GM23338 (cell line): ENCODE measurements around the gene ULK4.

Experiments used
- CREB1 ChIP-seq: fragments of 250-450 bp; sonication (Bioruptor Pico); IDR thresholded peaks from 2 replicates; pipeline ENCODE4 v1.5.0; 2020; ENCODE audit warnings: low read depth, mild to moderate bottlenecking, moderate library complexity
- CTCF ChIP-seq, 2 experiments: fragments of 200-600 bp in 1 of 2; sonication (generic) in 1 of 2; conservative IDR thresholded peaks; 2 replicates each; pipeline versions ENCODE4 v1.5.1 to v1.6.1; 2016 to 2017; ENCODE audit warnings: antibody characterized with exemption in 2 of 2, low read depth in 2 of 2, mild to moderate bottlenecking in 2 of 2, moderate library complexity in 1 of 2
- ETS1 ChIP-seq: IDR thresholded peaks from 2 replicates; pipeline ENCODE4 v1.6.1; 2016; ENCODE audit warnings: antibody characterized with exemption
- EZH2 ChIP-seq: fragments of 200-600 bp; sonication (generic); IDR thresholded peaks from one replicate; pipeline ENCODE4 v1.8.0; 2017; ENCODE audit warnings: antibody characterized with exemption, mild to moderate bottlenecking, low read depth; ENCODE audit not compliant: unreplicated experiment
- EZH2phosphoT487 ChIP-seq: fragments of 200-600 bp; sonication (generic); IDR thresholded peaks from one replicate; pipeline ENCODE4 v1.8.1; 2018; ENCODE audit warnings: antibody characterized with exemption; ENCODE audit not compliant: unreplicated experiment
- JUNB ChIP-seq: IDR thresholded peaks from one replicate; pipeline ENCODE4 v1.6.1; 2016; ENCODE audit warnings: antibody characterized with exemption; ENCODE audit not compliant: unreplicated experiment
- NANOG ChIP-seq: IDR thresholded peaks from 2 replicates; pipeline ENCODE4 v1.6.1; 2016; ENCODE audit warnings: antibody characterized with exemption, borderline replicate concordance
- POLR2AphosphoS5 ChIP-seq: IDR thresholded peaks from 2 replicates; pipeline ENCODE4 v1.6.1; 2016; ENCODE audit warnings: antibody characterized with exemption, low read depth
- REST ChIP-seq: IDR thresholded peaks from one replicate; pipeline ENCODE4 v1.6.1; 2018; ENCODE audit warnings: antibody characterized with exemption; ENCODE audit not compliant: unreplicated experiment
- STAT1 ChIP-seq: IDR thresholded peaks from one replicate; pipeline ENCODE4 v1.6.1; 2016; ENCODE audit warnings: antibody characterized with exemption; ENCODE audit not compliant: unreplicated experiment
- ZNF114 ChIP-seq: fragments of 250-450 bp; sonication (Bioruptor Pico); IDR thresholded peaks from 2 replicates; pipeline ENCODE4 v1.5.0; 2020; ENCODE audit warnings: mild to moderate bottlenecking, moderate library complexity
- ZNF331 ChIP-seq: fragments of 250-450 bp; sonication (Bioruptor Pico); IDR thresholded peaks from 2 replicates; pipeline ENCODE4 v1.5.0; 2020; ENCODE audit warnings: low read depth, mild to moderate bottlenecking, moderate library complexity
- ZNF462 ChIP-seq: fragments of 250-450 bp; sonication (Bioruptor Pico); IDR thresholded peaks from 2 replicates; pipeline ENCODE4 v1.5.0; 2020; ENCODE audit warnings: mild to moderate bottlenecking, moderate library complexity

- TF ChIP-seq EZH2phosphoT487 = no peak
- TF ChIP-seq POLR2AphosphoS5 = no peak
- TF ChIP-seq REST = no peak
- no peak for TF ChIP-seq EZH2
- TF ChIP-seq CTCF (conservative IDR thresholded peaks at IDR 0.05; ENCODE audit: low read depth in 2 of 2) = no peak
- TF ChIP-seq JUNB = no peak
- TF ChIP-seq CREB1 (CRISPR knock-in tag) = no peak
- no peak for TF ChIP-seq NANOG
- TF ChIP-seq ETS1 = no peak
- TF ChIP-seq ZNF114 (CRISPR knock-in tag) = no peak
- no peak for TF ChIP-seq STAT1
- TF ChIP-seq ZNF331 (CRISPR knock-in tag) = no peak
- no peak for TF ChIP-seq ZNF462
These were observed 358.1 kb downstream of the ULK4 start for GRCh38 chr3:41603807-41604206.
